ENCODE results near the gene SEMA3B. TPM values are rescaled to one million over a fixed set of nuclear protein-coding genes. Genes with fewer than 3 reads are reported as not detected.

SEMA3B gene
- 7.6 and 22.1 TPM in 2 replicates for total RNA-seq (2011; cell fraction: chromatin; rRNA removed; ENCODE audit: low replicate concordance)
- total RNA-seq (2011; cell fraction: nucleolus; rRNA removed) = 12.1 and 17.2 TPM in 2 replicates
- total RNA-seq (2011; cell fraction: nucleoplasm; rRNA removed) = 4.6 and 11.0 TPM in 2 replicates
- total RNA-seq (2014; rRNA removed) = 0.82 and 1.1 TPM in 2 replicates
- total RNA-seq (2014; rRNA removed; fragmentation: Illumina TruSeq; extraction: Trizol) = 0.13 and 0.18 TPM in 2 replicates
- 0.29 and 0.30 TPM in 2 replicates for total RNA-seq (2015; rRNA removed; fragmentation: Illumina TruSeq; extraction: Trizol)
- total RNA-seq (2021) = 1.8 and 2.2 TPM in 2 replicates
- 1.3 and 2.5 TPM in 2 replicates for polyA plus RNA-seq (2011; rRNA removed)
- polyA plus RNA-seq (2011; cell fraction: cytosol; rRNA removed) = 1.5 and 2.7 TPM in 2 replicates
- 31.8 and 37.3 TPM in 2 replicates for polyA plus RNA-seq (2011; cell fraction: nucleus; rRNA removed)
- 1.3 and 4.7 TPM in 2 replicates for polyA plus RNA-seq (2012)
- polyA plus RNA-seq (2014; fragmentation: Illumina TruSeq; extraction: Trizol) = 0.27 and 0.37 TPM in 2 replicates
- polyA plus RNA-seq (2014; fragmentation: Nextera tagmentation; extraction: Ambion mirVana) = under 1 TPM in 1 of 2 experiments, not detected in 1; 0.03 TPM
- 1.7 and 2.3 TPM in 2 replicates for polyA plus RNA-seq (2014; rRNA removed)
- polyA minus RNA-seq (2011; rRNA and poly(A)+ RNA removed) = 0.18 and 0.33 TPM in 2 replicates
- polyA minus RNA-seq (2011; cell fraction: cytosol; rRNA and poly(A)+ RNA removed) = 3.0 and 5.2 TPM in 2 replicates
- polyA minus RNA-seq (2011; cell fraction: nucleus; rRNA and poly(A)+ RNA removed) = 4.4 and 10.3 TPM in 2 replicates
- Bru-seq, nascent RNA = percentile 32 among the genes with signal in this experiment
- percentile 22 among the genes with signal in this experiment for BruChase-seq, experiment 1, labeled RNA remaining after a 2-hour chase
- BruChase-seq, experiment 2, labeled RNA remaining after a 6-hour chase = percentile 28 among the genes with signal in this experiment
- long read RNA-seq, experiment 1, partial matches to known transcripts = 0 of 3 reads
- long read RNA-seq, experiment 1, other reads (novel, unspliced or antisense) = 3 of 3 reads
- long read RNA-seq, experiment 2, partial matches to known transcripts = 0 of 1 reads
- long read RNA-seq, experiment 2, other reads (novel, unspliced or antisense) = 1 of 1 reads
- long read RNA-seq, experiment 3 = 0 reads

- no TSS peak for BruUV-seq (replicated peaks)
- ChIA-PET POLR2A (interaction anchor here (0.5 to 1.2 kb wide), 3 partner anchors 16 to 105 kb away, joined by 3 read pairs; no protein-coding TSS in a partner anchor), CTCF (ENCODE audit: low intra/inter-chr PET ratio) (interaction anchor here (0.6 kb wide), 1 partner anchor 42 kb away, joined by 3 read pairs; no protein-coding TSS in a partner anchor)
- intact Hi-C loops (cut with micrococcal nuclease) (no loop called here), in situ Hi-C loops (cut with MboI) (no loop called here)
- H3K27me3 ChIP-seq (ENCODE audit: control insufficient read depth in 2 of 2, insufficient read depth in 2 of 2, low read length in 2 of 2) = no peaks in the 10 kb centered on the region
- ATAC-seq (no peak), DNase-seq (ENCODE audit: extremely low read depth in 1 of 4, low spot score in 3 of 4) (no peak), FAIRE-seq (no peak)
- H3K36me3 ChIP-seq (ENCODE audit: control insufficient read depth, insufficient read depth, low read length) = no peaks in the 10 kb centered on the region
- no peaks in the 10 kb centered on the region for H3K9me3 ChIP-seq (replicated peaks; ENCODE audit: control insufficient read depth, insufficient read depth, low read depth, low read length)
- no peak within 1 kb of the TSS for H3K4me3 ChIP-seq
- 24% methylated on average over 12 of the region's 21 CpGs for WGBS (ENCODE audit: insufficient coverage, low coverage, missing lambda C conversion rate)
- H4K20me1 ChIP-seq (replicated peaks; ENCODE audit: control insufficient read depth, insufficient read depth, low read length) = no peaks in the 10 kb centered on the region; the same call in 1 of the 2 replicates
- peak within 1 kb of the TSS in 1 of 2 experiments; percentile 26; a peak in 2 of 4 replicates for H3K9ac ChIP-seq (ENCODE audit: insufficient read depth in 1 of 2, low read depth in 2 of 2, low read length in 2 of 2)
- H3K4me2 ChIP-seq (ENCODE audit: insufficient read depth, low read length) = no peak within 1 kb of the TSS
- H2AFZ ChIP-seq (ENCODE audit: low read depth, low read length) = no peak within 1 kb of the TSS
- H3K27ac ChIP-seq (ENCODE audit: extremely low read depth, low read depth, low read length) = no peak within 1 kb of the TSS
- TF ChIP-seq SRSF7 (optimal IDR thresholded peaks at IDR 0.05; ENCODE audit: low read depth, low read length) (no peak), ZNF121 (CRISPR knock-in tag; conservative IDR thresholded peaks at IDR 0.05) (0 out of 2 replicates have a peak, but pooled peaks have one; percentile 8)
- H3K9me1 ChIP-seq (ENCODE audit: control insufficient read depth, insufficient read depth, low read length) = no peaks in the 10 kb centered on the region
- H3K79me2 ChIP-seq (ENCODE audit: control insufficient read depth, insufficient read depth, low read length) = no peaks in the 10 kb centered on the region
- H3K4me1 ChIP-seq (replicated peaks in 1 of 2; ENCODE audit: control insufficient read depth in 2 of 2, insufficient read depth in 2 of 2, low read length in 2 of 2) = peaks cover 7 to 65% of the 10 kb centered on the region in 2 experiments; a peak in 4 of 5 replicates
These were observed at the start of gene SEMA3B for GRCh38 chr3:50268703-50269451. SEMA3B (plus strand) TSS chr3:50269147; CDS start chr3:50269241, 94 bp downstream.
